ENCODE measurements around the gene AKT1.

Gene AKT1

GRCh38 chr14:104769324-104770071 is 26.1 kb downstream of the AKT1 start:
- Histone ChIP-seq H3K27me3 (no peaks in the 10 kb centered on the region), H3K27ac (peak overlapping the region in 1 of 2 donors; percentile 36), H3K4me3 (no peak overlapping the region), H3K36me3 (peaks cover 30 to 50% (median 42%) of the 10 kb centered on the region in 3 donors), H3K4me1 (peaks cover 0 to 13% (median 7%) of the 10 kb centered on the region in 4 donors), H3K9me3 (peaks cover 0 to 6% (median 5%) of the 10 kb centered on the region in 3 donors)
- TF ChIP-seq CTCF (IDR thresholded peaks at IDR 0.05), result no peak
- intact Hi-C loops (cut with DNase I; ENCODE audit: low total_unique reads), result loop anchor here (2.0 kb wide), 1 partner anchor 53 kb away; no protein-coding TSS in a partner anchor
- DNase-seq, result no peak

- TF ChIP-seq CTCF (IDR thresholded peaks at IDR 0.05), result peak; percentile 82 to 95
- peak overlapping the region; percentile 36 to 44 for H3K27ac ChIP-seq
- peaks cover 30 to 42% (median 38%) of the 10 kb centered on the region in 3 donors for H3K36me3 ChIP-seq
- no peaks in the 10 kb centered on the region for H3K27me3 ChIP-seq
- peaks cover 0 to 6% (median 5%) of the 10 kb centered on the region in 3 donors for H3K9me3 ChIP-seq
- peaks cover 0 to 12% (median 7%) of the 10 kb centered on the region in 4 donors for H3K4me1 ChIP-seq
- intact Hi-C loops (cut with DNase I; ENCODE audit: low total_unique reads), result loop anchor here (2.0 kb wide), 1 partner anchor 54 kb away; no protein-coding TSS in a partner anchor
- DNase-seq, result peak; percentile 87 to 94
- no peak overlapping the region for H3K4me3 ChIP-seq
Observed at GRCh38 chr14:104768437-104769323, 26.9 kb downstream of the AKT1 start.

GRCh38 chr14:104767634-104767918 is 28.0 kb downstream of the AKT1 start:
- no peak for DNase-seq
- Histone ChIP-seq H3K4me1 (peaks cover 0 to 12% (median 7%) of the 10 kb centered on the region in 4 donors), H3K27me3 (no peaks in the 10 kb centered on the region), H3K4me3 (no peak overlapping the region), H3K27ac (no peak overlapping the region), H3K36me3 (peaks cover 25 to 33% (median 27%) of the 10 kb centered on the region in 3 donors), H3K9me3 (peaks cover 0 to 6% (median 5%) of the 10 kb centered on the region in 3 donors)
- intact Hi-C loops (cut with DNase I; ENCODE audit: low total_unique reads), result no loop called here
- TF ChIP-seq CTCF (IDR thresholded peaks at IDR 0.05), result no peak

- Histone ChIP-seq H3K4me1 (peaks cover 0 to 12% (median 7%) of the 10 kb centered on the region in 4 donors), H3K27me3 (no peaks in the 10 kb centered on the region), H3K9me3 (peaks cover 0 to 6% (median 5%) of the 10 kb centered on the region in 3 donors), H3K36me3 (peaks cover 20 to 32% (median 22%) of the 10 kb centered on the region in 3 donors), H3K4me3 (no peak overlapping the region), H3K27ac (no peak overlapping the region)
- no peak for DNase-seq
- intact Hi-C loops (cut with DNase I; ENCODE audit: low total_unique reads), result no loop called here
- no peak for TF ChIP-seq CTCF (IDR thresholded peaks at IDR 0.05)
Observed at GRCh38 chr14:104766863-104767633, 28.5 kb downstream of the AKT1 start.

GRCh38 chr14:104766256-104766862 is 29.2 kb downstream of the AKT1 start:
- peaks cover 0 to 5% (median 4%) of the 10 kb centered on the region in 3 donors for H3K9me3 ChIP-seq
- H3K4me1 ChIP-seq, result peaks cover 0 to 12% (median 7%) of the 10 kb centered on the region in 4 donors
- no peaks in the 10 kb centered on the region for H3K27me3 ChIP-seq
- no peak overlapping the region for H3K4me3 ChIP-seq
- peaks cover 13 to 32% (median 21%) of the 10 kb centered on the region in 3 donors for H3K36me3 ChIP-seq
- no peak overlapping the region for H3K27ac ChIP-seq
- TF ChIP-seq CTCF (IDR thresholded peaks at IDR 0.05), result no peak
- DNase-seq, result no peak
- intact Hi-C loops (cut with DNase I; ENCODE audit: low total_unique reads), result no loop called here

Data from tibial artery (tissue), 4 donors.